GM10847 (cell line): Measurements from ENCODE around the gene ATP8B4.

ENCODE experiments used
- POLR2A ChIP-seq: IDR thresholded peaks from 2 replicates; pipeline ENCODE4 v1.6.1; 2011; ENCODE audit not compliant: insufficient read length; ENCODE audit errors: extremely low read depth

ATP8B4 gene

GRCh38 chr15:50145451-50145872, 26.4 kb upstream of the ATP8B4 start:
- no peak for TF ChIP-seq POLR2A

GRCh38 chr15:50144341-50145120, 25.5 kb upstream of the ATP8B4 start:
- TF ChIP-seq POLR2A = no peak

- TF ChIP-seq POLR2A = no peak
Observed at GRCh38 chr15:50143255-50143860, 24.3 kb upstream of the ATP8B4 start.

DNA sequence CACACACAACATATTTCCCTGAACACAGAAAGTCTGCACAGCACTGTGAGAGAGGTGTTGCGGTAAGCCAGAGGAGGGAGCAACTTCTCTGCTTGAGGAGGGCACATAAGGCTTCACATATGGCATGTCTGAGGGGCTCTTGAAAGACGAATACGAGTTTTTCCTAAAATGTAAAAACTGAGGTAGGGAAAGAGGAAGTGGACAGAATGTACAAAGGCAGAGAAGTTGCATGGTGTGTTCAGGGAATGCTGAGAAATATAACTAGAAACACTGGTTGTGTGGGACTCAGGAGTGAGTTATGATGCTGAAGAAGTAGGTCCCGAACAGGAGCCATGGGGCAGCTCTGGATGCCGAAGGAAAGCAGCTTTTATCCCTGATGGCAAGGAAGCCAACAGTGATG, 22.8 kb upstream of the ATP8B4 start:
- no peak for TF ChIP-seq POLR2A

DNA sequence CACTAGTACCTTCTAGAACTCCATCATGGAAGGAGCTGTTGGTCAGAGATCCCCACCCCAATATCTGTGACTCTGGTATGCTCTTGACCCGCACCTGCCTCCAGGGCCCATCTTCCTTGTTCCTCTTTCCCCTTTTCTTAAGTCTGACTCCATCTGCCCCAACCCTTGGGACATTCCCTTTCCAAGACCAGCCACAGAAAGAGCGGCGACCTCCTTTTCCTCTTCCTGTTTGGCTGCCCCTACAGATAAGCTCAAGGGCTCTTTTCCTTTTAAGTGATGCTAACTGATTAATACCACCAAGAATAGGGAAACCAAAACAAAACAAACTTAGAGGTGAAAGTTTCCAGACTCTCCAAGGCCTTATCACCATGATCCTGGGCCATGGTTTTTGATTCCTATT, 21.9 kb upstream of the ATP8B4 start:
- no peak for TF ChIP-seq POLR2A

DNA sequence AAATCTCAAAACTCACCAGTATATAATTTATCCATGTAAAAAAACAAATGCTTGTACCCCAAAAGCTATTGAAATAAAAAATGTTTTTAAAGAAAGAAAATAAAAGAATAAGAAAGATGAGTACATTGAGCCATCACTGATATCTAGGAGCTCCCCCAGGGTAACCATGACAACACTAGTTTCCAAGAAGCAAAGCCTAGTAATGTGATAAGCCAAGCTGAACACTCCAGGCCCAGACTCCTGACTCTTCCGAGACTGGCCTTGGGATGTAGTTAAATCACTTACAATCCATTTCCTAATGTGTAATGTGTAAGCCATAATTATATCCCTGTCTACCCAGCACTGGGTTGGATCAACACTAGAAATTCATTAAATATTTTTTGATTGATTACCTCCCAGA, 21.1 kb upstream of the ATP8B4 start:
- no peak for TF ChIP-seq POLR2A

- TF ChIP-seq POLR2A = no peak
Observed at GRCh38 chr15:50138391-50138790, 19.4 kb upstream of the ATP8B4 start.

DNA sequence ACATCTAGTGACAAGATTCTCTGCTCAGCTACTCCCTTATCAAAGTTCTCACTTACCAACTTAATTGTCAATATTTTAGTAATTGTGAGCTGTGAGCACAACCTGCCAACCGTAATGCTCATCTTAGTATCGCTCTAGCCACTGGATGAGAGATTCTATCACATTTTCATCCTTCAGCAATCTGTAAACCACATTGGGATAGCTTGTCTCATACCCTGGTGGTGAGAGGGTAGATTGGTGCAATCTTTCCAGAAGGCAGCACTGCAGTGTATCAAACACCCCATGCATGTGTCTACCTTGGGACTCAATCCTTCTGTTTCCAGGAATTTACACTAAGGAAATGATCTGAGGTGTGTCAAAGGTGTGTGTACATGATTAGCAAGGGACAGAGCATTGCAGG, 18.9 kb upstream of the ATP8B4 start:
- no peak for TF ChIP-seq POLR2A

DNA sequence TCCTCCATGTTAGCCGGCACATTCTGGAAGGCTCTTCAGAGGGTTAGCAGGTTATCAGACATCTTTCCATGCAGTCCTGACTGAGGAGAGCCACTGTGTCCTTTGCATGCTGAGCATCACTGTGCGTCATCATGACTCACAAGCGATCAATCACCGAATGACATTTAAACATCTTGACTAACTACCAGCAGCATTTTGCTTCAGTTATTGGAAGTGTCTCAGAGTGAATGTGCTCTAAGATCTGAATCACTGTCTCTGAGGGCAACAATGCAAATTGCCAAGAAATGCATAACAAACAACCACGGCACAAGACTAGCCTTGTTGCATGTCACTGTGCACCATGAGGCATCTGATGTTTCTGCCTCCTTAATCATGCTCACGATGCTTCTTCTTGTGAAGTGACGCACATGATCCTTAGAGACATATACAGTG, 18.3 kb upstream of the ATP8B4 start:
- no peak for TF ChIP-seq POLR2A

DNA sequence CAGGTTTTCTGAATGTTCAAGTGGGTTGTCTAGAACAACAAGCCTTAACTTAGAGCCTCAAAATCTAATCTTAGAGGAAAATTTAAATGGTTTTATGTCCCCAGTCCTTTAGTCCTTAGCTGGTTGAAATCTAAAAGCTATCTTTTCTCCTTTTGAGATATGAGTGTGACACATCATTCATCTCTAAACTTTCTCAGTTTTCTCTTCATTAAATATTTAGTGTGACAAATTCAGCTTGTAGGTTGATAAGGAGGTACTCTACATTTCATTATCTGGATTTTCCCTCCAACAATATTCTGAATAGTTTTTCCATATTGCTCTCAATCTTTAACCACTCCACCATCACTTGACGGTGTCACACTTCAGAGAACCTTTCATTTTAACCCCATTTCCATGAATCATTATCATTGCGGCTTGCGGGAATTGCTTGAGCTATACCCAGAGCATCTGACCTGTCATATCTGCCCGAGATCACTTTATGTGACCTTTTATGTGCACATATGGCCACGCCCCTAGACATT, 16.1 kb upstream of the ATP8B4 start:
- no peak for TF ChIP-seq POLR2A

DNA sequence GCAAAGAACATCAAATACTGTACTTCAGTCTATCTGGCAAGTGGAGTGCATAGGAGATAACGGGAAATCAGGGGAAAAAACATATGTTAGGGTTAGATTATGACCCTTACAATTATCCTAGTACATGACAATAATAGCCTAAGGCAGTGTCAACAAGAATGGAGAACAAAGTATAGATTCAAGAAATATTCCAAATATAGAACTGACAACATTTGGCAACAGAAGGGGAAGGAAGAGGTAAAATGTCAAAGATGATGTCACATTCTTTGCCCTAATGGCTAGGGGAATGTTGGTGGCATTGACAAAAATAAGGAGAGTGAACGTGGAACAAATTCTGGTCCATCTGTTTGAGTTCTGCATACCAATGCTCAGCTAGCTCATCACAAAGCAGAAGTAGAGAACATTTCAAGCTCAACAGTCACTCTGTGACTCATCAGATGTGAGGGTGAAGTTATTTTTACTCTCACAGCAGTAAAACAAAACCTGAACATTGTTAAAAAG, 15.5 kb upstream of the ATP8B4 start:
- no peak for TF ChIP-seq POLR2A

DNA sequence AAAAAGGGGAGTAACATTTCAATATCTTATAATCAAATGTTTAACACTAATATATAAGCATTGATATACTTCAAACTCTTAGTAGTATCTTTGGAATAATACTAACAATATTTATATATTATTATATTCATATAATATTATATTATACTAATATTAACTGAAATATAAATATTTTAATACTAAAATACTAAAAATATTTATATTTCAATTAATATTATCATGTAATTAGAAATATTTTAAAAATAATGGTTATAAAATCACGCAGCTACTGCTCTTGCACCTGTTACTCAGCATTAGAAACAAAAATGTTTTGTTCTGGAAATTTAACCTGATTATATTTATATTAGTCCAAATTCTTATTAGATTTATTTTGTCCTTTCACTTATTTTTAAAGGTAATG, 12.6 kb upstream of the ATP8B4 start:
- no peak for TF ChIP-seq POLR2A

DNA sequence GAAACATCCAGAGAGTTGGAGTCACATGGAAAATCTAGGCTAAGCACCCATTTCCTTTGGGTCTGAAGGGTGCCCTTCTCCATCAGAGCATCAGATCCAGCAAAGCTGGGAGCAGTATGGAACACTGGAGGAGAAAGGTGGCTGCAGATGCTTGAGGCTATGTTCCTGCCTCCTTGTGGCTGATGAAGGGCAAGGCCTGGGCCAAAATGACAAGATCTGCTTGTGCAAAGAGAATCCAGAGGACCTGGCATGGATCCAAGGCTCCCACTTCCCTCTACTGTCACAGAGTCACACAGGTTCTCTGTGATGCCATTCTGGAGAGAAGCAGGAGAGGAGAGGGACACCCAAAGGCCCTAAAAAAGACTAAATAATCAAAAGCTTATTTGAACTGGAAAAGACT, 9.2 kb upstream of the ATP8B4 start:
- TF ChIP-seq POLR2A = no peak

GRCh38 chr15:50127255-50127777, 8.3 kb upstream of the ATP8B4 start:
- no peak for TF ChIP-seq POLR2A

- no peak for TF ChIP-seq POLR2A
Observed at GRCh38 chr15:50126072-50126471, 7.0 kb upstream of the ATP8B4 start.

- TF ChIP-seq POLR2A = no peak
Observed at GRCh38 chr15:50124631-50125030, 5.6 kb upstream of the ATP8B4 start.

- no peak for TF ChIP-seq POLR2A
Observed at GRCh38 chr15:50123861-50124557, 5.0 kb upstream of the ATP8B4 start.
